ENCODE data around the gene OSBP2. TPM values are rescaled to one million over a fixed set of nuclear protein-coding genes. Genes with fewer than 3 reads are reported as not detected.
"Not testable (repeated sequence)": the region's sequence is repeated elsewhere in the genome, so short reads cannot be mapped to it uniquely, and the experiment has no call there.

OSBP2 gene
- total RNA-seq, 1 donor from 2014 or later, result 15.4 TPM

- DNase-seq (ENCODE audit: extremely low read depth, low read depth, low spot score), result no peak
Measured at GRCh38 chr22:30675436-30675835, 19.2 kb upstream of the OSBP2 start.

GRCh38 chr22:30676565-30676964, 18.1 kb upstream of the OSBP2 start:
- DNase-seq (ENCODE audit: extremely low read depth, low read depth, low spot score), result not testable (repeated sequence)

- not testable (repeated sequence) for DNase-seq (ENCODE audit: extremely low read depth, low read depth, low spot score)
Measured at GRCh38 chr22:30679895-30680690, 14.6 kb upstream of the OSBP2 start.

GRCh38 chr22:30680991-30681770, 13.5 kb upstream of the OSBP2 start:
- no peak for DNase-seq (ENCODE audit: extremely low read depth, low read depth, low spot score)

- DNase-seq (ENCODE audit: extremely low read depth, low read depth, low spot score), result no peak
Measured at GRCh38 chr22:30681831-30682230, 12.8 kb upstream of the OSBP2 start.

GRCh38 chr22:30685178-30685577, 9.5 kb upstream of the OSBP2 start:
- no peak for DNase-seq (ENCODE audit: extremely low read depth, low read depth, low spot score)

- DNase-seq (ENCODE audit: extremely low read depth, low read depth, low spot score), result no peak
Measured at GRCh38 chr22:30687358-30687757, 7.3 kb upstream of the OSBP2 start.

- no peak for DNase-seq (ENCODE audit: extremely low read depth, low read depth, low spot score)
Measured at GRCh38 chr22:30689622-30690021, 5.1 kb upstream of the OSBP2 start.

GRCh38 chr22:30691204-30691603, 3.5 kb upstream of the OSBP2 start:
- no peak for DNase-seq (ENCODE audit: extremely low read depth, low read depth, low spot score)

- DNase-seq (ENCODE audit: extremely low read depth, low read depth, low spot score), result no peak
Measured at GRCh38 chr22:30694171-30694639, 469 bp upstream of the OSBP2 start.

GRCh38 chr22:30695351-30695851, 727 bp downstream of the OSBP2 start:
- DNase-seq (ENCODE audit: extremely low read depth, low read depth, low spot score), result no peak

- DNase-seq (ENCODE audit: extremely low read depth, low read depth, low spot score), result no peak
Measured at GRCh38 chr22:30695871-30696655, 1.4 kb downstream of the OSBP2 start.

- no peak for DNase-seq (ENCODE audit: extremely low read depth, low read depth, low spot score)
Measured at GRCh38 chr22:30697975-30698374, 3.3 kb downstream of the OSBP2 start.

- DNase-seq (ENCODE audit: extremely low read depth, low read depth, low spot score), result no peak
Measured at GRCh38 chr22:30701872-30702271, 7.2 kb downstream of the OSBP2 start.

GRCh38 chr22:30702856-30703255, 8.2 kb downstream of the OSBP2 start:
- no peak for DNase-seq (ENCODE audit: extremely low read depth, low read depth, low spot score)

GRCh38 chr22:30704978-30705377, 10.3 kb downstream of the OSBP2 start:
- no peak for DNase-seq (ENCODE audit: extremely low read depth, low read depth, low spot score)

- no peak for DNase-seq (ENCODE audit: extremely low read depth, low read depth, low spot score)
Measured at GRCh38 chr22:30705710-30706651, 11.3 kb downstream of the OSBP2 start.

GRCh38 chr22:30709980-30710379, 15.3 kb downstream of the OSBP2 start:
- not testable (repeated sequence) for DNase-seq (ENCODE audit: extremely low read depth, low read depth, low spot score)

GRCh38 chr22:30712094-30712493, 17.4 kb downstream of the OSBP2 start:
- no peak for DNase-seq (ENCODE audit: extremely low read depth, low read depth, low spot score)

- DNase-seq (ENCODE audit: extremely low read depth, low read depth, low spot score), result no peak
Measured at GRCh38 chr22:30714062-30714461, 19.4 kb downstream of the OSBP2 start.

Measured in glomerular endothelial cell (primary cell).